H4 (cell line): ENCODE measurements around the gene VAMP2. TPM values are rescaled to one million over a fixed set of nuclear protein-coding genes. Genes with fewer than 3 reads are reported as not detected.
A peak's percentile ranks its signal among the peaks of the same experiment; 100 is the strongest.

Source experiments
- DNase-seq: peaks from one replicate; pipeline ENCODE4 v3.0.0-alpha.2; 2015; ENCODE audit warnings: low spot score
- total RNA-seq: library from RNA; depleted of rRNA; stranded (reverse); fragments of >200 nt; shearing (Covaris generic); gene quantifications from 2 replicates; pipeline ENCODE4 v1.2.3, GENCODE V29; 2014

The VAMP2 gene
- total RNA-seq, 1 experiment from 2014 or later: 0.64 TPM

DNA sequence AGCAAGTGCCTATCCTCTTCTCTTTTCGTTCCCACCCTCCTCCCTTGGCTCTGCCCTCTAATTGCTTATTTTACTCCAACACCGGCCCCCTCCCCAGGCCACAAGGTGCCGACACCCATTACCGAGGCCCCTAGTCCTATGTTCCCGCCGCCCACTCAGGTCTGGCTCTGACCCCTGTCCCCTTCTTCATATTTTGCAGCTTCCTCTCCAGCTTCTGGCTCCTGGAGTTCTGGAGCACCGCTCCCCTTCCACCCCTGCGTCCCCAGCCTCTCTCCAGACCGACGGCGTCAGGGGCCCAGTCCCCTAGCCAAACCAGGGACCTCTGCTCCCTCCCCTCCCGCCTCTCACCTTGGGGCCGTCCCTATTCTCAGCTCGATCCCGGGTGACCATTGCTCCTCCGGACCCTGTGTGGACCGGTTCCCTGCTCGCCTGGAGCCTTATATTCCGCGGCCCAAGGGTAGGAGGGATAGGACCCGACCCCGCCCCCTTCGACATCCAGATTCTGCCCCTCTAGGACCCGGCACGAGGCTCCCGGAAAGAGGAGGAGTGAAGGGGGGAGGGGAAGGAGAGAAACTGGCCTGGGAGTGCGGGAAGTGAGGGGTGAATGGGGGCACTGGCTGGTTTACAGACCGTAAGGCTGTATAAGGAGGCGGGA lies 38.9 kb downstream of the VAMP2 start, which contains the start of gene HES7:
TSS of gene HES7 (minus strand) at position 412 of the 655 bp plus-strand sequence. CDS start at position 390, 22 bp downstream.
- DNase-seq: no peak

DNA sequence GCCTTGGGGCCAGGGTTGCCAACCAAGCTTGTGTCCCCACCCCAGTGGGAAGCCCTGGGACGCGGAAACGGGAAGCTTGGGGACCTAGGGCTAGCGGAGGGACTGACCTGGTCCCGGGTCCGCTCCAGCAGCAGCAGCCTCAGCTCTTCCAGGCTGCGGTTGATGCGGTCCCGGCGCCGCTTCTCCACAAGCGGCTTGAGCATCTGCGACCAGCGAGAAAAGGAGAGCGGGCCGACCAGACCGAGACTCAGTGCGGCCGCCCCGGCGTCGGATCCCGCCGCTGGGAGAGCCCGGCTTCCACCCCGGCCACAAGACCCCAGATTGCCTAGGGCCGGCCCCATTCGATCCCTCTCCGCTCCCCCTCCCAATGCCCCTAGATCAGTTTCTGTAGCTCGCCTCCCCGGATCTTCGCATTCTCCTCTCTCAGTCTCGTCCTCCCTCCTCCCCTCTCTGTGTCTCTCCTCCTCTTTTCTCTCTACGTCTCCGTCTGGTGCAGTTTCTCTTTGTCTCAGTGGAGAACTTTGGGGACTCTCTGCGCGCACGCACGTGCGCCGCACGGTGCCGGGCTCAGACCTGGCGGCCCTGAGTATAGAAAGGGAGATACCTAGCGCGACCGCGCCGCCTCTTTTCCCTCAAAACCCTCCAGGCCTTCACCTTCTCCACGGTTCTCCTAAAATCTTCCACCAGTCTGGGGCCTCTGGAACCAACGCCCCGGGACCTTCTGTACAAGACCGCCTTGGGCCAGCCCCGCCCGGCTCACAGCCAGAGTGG lies 39.6 kb downstream of the VAMP2 start:
- DNase-seq: no peak

DNA sequence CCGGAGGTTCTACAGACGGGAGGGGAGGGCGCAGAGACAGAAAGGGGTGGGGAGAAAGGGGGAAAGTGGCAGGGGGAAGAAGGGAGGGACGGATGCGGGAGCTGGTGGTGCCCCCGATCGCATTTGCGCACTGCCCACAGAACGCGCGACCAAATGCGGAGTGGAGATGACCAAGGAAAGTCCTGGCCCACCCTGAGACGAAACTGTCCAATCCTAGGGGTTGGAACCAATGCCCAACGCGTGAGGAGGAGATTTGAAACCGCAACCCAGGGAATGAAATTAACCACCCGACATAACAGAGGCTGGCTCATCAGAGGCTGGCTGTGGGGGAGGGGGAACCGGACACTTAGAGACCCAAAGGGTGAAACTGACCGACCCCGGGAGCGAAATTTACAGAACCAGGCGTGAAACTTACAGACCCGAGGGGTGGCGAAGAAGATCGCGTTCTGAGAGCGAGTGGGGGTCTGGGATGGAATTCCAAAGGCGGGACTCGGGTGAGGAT lies 40.3 kb downstream of the VAMP2 start:
- DNase-seq: no peak

DNA sequence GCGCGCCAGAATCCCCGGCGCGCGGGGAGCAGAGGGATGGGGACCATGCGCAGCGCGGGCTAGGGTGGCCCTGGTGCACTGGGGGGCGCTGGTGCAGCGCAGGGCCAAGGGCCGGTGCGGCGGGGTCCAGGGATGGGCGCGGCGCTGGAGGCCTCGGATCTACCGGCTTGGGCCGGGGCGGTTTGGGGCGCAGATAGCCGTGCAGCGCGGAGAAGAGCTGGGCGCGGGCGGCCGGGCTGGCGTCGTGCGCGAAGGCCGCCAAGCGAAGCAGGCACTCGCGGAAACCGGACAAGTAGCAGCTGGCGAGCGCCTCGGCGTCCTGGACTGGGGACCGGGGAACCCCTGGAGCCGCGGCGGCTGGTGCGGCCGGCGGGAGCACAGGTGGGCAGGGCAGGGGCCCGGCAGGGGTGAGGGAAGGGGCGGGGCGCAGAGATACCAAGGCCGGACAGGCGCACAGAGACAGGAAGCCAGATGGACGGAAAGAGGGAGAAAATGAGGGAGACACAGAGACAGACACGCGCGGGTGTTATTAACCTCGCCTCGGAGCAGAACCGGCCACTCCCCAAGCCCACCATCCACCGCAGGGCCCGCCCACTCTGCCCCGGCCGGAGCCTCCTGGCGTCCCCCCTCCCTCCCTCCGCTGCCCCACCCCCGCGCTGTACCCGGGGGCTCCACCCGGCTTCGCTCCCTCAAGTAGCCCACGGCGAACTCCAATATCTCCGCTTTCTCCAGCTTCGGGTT lies 40.9 kb downstream of the VAMP2 start:
- no peak for DNase-seq

DNA sequence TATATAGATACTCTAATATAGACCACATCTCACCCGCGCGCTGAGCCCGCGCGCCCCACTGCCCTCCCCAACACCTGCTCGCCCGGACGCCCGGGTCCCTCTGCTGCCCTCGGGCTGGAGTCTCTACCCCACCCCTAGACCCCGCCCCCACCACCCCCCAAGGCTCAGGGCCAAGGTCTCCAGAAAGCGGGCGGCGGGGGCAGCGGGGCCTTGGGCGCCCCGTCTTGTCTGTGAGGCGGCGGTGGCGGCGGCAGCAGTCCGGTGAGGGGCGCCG lies 41.4 kb downstream of the VAMP2 start:
- no peak for DNase-seq

DNA sequence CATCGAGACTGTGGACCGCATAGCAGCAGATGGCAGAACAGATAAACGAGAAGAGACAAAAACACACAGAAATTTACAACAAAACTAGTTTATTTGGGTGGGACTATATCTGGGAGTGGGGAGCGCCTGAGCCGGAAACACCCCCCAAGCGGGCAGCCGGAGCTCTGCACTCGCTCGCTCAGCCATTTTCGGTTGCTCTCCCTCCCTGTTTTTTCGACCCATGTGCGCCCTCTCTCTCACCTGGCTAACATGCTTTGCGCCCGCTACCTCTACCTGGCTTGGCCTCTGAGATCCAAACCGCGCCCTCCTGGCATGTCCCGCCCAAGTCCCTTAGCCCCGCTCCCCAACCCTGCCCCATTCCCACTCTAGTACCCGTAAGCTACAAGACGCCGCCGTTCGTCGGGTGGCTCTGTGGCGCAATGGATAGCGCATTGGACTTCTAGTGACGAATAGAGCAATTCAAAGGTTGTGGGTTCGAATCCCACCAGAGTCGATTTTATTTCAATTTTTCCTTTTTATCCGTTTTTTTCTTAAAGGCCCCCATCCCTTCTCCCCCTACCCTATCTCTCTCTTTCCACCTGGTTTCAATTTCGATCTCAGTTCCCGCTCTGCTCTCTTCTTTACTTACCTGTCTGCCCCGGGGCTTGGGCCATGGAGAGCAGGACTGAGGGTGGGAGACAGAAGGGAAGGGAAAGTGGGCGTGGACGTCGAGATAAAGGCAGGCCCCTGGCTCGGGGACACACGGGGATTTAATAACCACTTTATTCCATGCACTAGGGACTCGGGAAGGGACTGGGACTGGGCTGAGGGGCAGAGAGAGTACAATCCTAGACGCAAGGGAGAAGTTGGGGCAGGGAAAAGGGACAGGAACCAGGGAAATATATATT lies 42.0 kb downstream of the VAMP2 start:
- peak; percentile 60 for DNase-seq

DNA sequence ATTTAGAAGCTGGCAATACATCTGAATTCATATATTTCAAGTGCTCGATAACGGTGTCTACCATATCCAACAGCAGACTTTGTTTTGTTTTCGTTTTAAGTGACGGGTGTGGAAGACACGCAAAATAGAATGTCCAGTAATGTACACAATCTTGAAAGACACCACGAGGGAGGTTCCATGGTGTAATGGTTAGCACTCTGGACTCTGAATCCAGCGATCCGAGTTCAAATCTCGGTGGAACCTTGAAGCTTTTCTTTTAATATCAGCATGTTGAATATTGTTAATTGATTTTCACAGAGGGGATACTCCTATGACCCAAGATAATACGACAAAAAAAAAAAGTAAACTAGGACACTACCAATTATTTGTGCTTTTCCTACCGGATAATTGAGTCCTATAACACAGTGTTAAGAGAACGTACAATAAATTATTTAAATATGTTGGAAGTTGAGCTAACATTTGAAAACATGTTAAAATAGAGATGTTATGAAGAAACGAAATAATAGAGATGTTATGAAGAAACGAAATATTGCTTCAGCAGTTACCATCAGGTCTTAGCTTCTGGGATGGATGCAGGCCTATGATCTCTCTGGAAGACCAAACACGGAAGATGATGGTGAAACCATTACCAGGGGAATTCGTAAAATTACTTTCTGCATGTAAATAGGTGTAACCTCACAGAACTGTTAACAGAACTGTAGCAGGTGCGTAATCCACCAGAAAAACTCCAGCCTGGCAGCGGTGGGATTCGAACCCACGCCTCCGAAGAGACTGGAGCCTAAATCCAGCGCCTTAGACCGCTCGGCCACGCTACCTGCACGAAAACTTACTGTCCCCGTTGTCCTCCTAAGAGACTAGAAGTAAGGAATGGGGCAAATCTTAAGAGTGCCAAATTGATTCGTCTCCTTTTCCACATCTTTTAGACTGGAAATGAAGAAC lies 42.9 kb downstream of the VAMP2 start:
- DNase-seq: peak; percentile 87

DNA sequence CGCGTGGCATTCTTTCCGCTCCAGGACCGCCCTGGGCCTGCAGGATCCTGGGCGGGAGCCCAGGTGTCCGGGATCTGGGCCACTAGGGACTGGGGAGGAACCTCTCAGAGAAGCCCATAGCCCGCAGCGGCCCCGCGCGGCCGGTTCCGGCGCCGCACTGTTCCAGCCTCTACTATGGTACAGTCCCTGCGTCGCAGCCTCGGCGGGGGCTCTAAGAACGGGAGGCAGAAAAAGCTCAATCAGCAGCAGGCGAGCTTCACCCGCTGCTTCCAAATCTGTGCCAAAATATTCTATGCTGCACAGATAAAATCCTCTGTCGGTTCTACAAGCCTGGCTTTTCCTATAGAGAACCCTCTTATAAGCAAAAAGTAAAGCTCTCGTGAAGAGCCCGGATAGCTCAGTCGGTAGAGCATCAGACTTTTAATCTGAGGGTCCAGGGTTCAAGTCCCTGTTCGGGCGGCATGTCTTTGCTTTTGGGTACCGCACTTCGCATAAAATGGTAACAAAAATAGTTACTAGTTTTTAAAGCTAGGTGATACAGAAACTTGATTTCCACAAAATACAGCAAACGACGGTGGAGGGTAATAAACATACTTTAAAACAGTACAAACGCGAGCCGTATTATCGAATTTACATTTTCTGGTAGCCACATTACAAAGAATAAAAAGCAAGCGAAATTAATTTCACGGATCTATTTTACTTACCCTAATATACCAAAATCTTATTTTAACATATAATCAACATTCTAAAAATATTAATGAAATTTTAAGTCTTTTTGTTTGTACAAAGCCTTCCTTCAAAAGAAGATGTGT lies 43.8 kb downstream of the VAMP2 start:
- DNase-seq: peak; percentile 55

DNA sequence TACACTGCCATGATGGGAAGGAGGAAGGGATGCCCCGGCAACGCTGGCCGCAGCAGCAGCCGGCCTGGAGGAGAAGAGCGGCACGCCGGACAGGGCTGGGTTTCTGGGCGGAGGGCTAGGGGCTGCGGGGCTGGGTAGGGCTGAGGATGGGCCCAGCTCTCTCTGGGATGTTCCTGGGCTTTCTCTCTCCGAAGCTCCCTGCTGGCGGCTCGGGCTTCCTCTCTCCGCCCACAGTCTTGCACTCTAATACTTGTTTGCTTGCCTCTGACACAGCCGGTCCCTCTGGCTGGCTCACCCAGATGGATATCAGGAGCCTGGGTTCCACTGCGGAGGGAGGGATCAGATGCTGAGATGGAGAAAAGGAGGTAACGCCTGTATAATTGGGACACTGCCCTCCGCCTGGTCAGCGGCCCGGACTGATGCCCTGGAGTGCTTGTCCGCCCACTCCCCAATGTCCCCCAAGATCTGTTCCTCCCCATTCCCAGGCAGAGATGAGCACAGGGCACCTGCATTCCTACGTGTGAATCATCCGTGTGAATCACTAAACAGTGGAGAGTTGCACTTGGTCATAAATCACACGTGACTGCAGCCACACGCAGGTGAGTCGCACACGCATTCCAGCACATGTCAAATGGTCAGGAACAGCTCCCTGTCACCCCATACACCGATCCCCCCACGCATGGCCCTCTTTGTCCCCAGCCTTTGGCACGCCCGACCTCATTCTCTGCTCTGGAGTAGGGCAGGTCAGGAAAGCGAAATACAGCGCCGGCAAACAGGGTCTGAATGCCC lies 44.6 kb downstream of the VAMP2 start, which contains the start of gene ALOXE3:
TSS of gene ALOXE3 (minus strand) at position 535 of the 789 bp plus-strand sequence. CDS start at position 11, 524 bp downstream.
- no peak for DNase-seq

DNA sequence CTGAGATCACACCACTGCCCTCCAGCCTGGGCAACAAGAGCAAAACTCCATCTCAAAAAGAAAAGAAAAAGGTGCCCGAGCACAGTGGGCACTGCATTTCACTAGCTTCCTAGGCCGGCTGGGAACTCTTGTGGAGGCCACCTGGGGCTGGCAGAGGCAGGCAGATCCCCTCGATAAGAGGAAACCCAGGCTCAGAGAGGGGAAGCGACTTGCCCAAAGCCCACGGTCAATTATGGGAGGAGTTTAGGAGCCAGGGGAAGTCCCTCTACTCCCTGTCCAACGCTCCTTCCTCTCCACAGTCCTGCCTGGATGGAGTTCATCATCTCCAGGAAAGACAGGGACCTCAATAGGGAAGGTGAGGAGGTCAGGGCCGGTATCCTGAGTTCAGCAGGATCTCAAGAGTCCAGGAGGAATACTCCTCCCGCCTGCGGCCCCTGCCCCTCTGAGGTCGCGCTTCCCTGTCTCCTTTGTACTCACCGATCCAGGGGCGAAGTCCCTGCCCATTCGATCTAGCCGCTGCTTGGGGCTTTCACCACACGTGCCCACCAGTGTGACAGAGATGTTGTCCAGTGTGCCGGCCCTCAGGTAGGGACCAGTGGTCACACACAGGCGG lies 45.3 kb downstream of the VAMP2 start:
- no peak for DNase-seq

DNA sequence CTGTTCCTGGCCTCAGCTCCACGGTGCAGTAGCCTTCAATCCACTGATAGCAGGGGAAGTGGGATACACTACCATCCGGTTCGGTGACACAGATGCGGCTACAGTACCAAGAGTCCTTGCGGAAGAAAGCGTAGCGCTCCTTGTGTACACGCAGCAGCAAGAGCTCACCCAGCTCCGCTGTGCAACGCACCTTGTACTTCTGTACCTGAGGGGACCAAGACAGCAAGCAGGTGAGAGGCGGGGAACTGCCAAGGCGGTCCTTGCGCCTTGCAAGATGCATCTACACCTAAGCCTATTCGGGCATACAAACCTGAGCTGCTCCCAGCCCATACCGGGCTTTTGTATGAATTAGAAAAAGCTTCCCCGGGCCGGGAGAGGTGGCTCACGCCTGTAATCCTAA lies 46.0 kb downstream of the VAMP2 start:
- DNase-seq: no peak

DNA sequence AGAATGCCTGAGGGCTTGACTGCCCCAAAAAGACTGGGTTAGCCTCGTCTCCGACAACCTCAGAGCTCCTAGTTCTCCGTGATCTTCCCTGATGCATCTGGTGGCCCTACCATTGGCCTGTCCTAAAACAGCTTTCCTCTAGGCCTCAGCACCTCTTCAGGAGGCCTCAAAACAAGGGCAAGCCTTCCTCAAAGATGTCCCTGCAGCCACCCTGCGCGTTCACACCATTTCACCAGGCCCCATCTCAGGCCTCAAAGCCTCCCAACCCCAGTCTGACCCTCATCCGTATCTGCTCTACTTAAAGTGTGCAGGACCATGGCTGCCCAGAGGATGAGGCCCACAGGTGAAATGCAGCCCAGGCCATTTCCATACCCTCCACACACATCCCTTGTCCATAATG lies 51.8 kb downstream of the VAMP2 start:
- DNase-seq: no peak

DNA sequence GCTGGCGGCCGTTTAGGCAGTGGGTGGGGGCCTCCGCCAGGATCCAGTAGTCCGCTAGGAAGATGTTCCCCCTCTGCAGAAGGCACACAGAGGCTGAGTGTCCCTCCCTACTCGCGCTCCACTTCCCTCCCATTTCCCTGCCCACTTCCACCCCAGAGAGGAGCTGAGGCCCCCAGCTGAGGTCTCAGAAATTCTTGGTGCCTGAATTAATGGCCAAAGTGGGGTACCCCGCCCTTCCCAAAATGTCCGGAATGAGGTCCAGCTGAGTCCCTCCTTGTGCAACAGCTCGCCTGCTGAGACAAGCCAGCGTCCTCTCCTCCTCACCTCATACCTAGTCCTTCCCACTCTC lies 52.3 kb downstream of the VAMP2 start:
- DNase-seq: no peak

DNA sequence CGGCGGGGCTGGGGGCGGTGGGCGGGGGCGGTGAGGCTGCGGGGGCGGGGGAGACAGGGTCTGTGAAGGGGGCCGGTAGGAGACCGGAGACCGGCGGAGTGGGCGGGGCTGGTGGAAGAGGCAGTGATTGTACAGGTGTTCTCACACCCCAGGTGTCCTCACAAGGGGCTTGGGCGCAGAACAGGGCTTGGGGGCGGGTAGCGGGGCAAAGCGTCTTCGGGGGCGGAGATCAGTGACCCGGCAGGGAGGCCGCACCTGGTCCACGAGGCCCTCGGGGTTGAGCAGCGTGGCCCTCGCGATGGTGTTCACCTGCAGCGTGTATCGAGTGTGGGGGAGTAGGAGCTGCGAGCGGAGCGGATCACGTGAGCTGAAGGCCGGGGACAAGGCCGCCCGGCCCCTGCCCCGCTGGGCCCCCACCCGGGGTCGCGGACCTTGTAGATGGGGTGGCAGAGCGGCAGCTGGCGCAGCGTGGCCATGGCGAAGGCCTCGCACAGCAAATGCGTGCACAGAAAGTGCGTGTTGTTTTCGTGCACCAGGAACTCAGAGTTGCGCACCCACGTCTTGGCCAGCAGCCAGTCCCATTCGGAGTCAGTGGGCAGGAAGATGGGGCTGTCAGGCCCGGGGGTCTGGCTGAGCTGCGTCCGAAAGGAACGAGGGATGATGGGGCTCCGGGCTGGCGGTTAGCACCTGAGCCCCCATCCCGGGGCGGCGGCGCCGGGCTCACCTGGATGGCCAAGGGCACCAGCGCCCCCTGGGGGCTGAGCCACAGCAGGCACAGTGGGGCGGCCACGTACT lies 52.9 kb downstream of the VAMP2 start:
- no peak for DNase-seq
